ENCODE results near the gene STMN3. TPM values are rescaled to one million over a fixed set of nuclear protein-coding genes. Genes with fewer than 3 reads are reported as not detected.

The STMN3 gene
- total and polyA plus RNA-seq, 4 donors = 0.42 to 2.9 (median 0.91) TPM

- no peak for DNase-seq (ENCODE audit: low spot score)
- WGBS = 98% methylated on average over 28 of the region's 28 CpGs
These were observed 61.4 kb downstream of the STMN3 start for GRCh38 chr20:63591786-63592355.

More at GRCh38 chr20:63591786-63592355, 61.4 kb downstream of the STMN3 start:
- Histone ChIP-seq H3K9me3 (ENCODE audit: control insufficient read depth in 4 of 4, low read length in 3 of 4) (no peaks in the 10 kb centered on the region), H3K36me3 (ENCODE audit: control insufficient read depth in 4 of 4, insufficient read depth in 3 of 4, low read depth in 1 of 4, low read length in 3 of 4) (peaks cover 6 to 53% (median 15%) of the 10 kb centered on the region in 4 donors), H3K27me3 (ENCODE audit: control insufficient read depth in 4 of 4, insufficient read depth in 4 of 4, low read length in 3 of 4) (no peaks in the 10 kb centered on the region), H3K9ac (ENCODE audit: low read depth in 1 of 2, low read length in 2 of 2) (no peak overlapping the region), H3K4me1 (ENCODE audit: control insufficient read depth in 4 of 4, insufficient read depth in 4 of 4, low read length in 3 of 4) (no peaks in the 10 kb centered on the region), H3K27ac (ENCODE audit: low read depth in 1 of 2, low read length in 2 of 2) (no peak overlapping the region), H3K4me3 (ENCODE audit: low read depth in 1 of 3, low read length in 3 of 3) (no peak overlapping the region)
- TF ChIP-seq FOXA1 (IDR thresholded peaks at IDR 0.05) (no peak), YY1 (IDR thresholded peaks at IDR 0.05) (no peak), ZBTB33 (IDR thresholded peaks at IDR 0.05) (no peak), RXRA (IDR thresholded peaks at IDR 0.05) (no peak), TAF1 (conservative IDR thresholded peaks at IDR 0.05) (no peak), SP1 (IDR thresholded peaks at IDR 0.05) (no peak), JUND (IDR thresholded peaks at IDR 0.05) (no peak), NR2F2 (IDR thresholded peaks at IDR 0.05) (no peak), HNF4G (IDR thresholded peaks at IDR 0.05) (no peak), EGR1 (IDR thresholded peaks at IDR 0.05; ENCODE audit: low read depth in 2 of 2) (no peak), RAD21 (IDR thresholded peaks at IDR 0.05) (no peak), GABPA (IDR thresholded peaks at IDR 0.05 in 1 of 2, conservative IDR thresholded peaks at IDR 0.05 in 1 of 2) (no peak), FOXA2 (IDR thresholded peaks at IDR 0.05) (no peak), CTCF (IDR thresholded peaks at IDR 0.05; ENCODE audit: low read depth, low read length, missing input control) (no peak)
- TF ChIP-seq, protein P1, sequence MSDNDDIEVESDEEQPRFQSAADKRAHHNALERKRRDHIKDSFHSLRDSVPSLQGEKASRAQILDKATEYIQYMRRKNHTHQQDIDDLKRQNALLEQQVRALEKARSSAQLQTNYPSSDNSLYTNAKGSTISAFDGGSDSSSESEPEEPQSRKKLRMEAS (IDR thresholded peaks at IDR 0.05) = no peak
- TF ChIP-seq, protein P2, sequence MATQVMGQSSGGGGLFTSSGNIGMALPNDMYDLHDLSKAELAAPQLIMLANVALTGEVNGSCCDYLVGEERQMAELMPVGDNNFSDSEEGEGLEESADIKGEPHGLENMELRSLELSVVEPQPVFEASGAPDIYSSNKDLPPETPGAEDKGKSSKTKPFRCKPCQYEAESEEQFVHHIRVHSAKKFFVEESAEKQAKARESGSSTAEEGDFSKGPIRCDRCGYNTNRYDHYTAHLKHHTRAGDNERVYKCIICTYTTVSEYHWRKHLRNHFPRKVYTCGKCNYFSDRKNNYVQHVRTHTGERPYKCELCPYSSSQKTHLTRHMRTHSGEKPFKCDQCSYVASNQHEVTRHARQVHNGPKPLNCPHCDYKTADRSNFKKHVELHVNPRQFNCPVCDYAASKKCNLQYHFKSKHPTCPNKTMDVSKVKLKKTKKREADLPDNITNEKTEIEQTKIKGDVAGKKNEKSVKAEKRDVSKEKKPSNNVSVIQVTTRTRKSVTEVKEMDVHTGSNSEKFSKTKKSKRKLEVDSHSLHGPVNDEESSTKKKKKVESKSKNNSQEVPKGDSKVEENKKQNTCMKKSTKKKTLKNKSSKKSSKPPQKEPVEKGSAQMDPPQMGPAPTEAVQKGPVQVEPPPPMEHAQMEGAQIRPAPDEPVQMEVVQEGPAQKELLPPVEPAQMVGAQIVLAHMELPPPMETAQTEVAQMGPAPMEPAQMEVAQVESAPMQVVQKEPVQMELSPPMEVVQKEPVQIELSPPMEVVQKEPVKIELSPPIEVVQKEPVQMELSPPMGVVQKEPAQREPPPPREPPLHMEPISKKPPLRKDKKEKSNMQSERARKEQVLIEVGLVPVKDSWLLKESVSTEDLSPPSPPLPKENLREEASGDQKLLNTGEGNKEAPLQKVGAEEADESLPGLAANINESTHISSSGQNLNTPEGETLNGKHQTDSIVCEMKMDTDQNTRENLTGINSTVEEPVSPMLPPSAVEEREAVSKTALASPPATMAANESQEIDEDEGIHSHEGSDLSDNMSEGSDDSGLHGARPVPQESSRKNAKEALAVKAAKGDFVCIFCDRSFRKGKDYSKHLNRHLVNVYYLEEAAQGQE (IDR thresholded peaks at IDR 0.05) = no peak
